Smooth muscle cell (in vitro differentiated cells): Measurements from ENCODE around the gene DROSHA. TPM values are rescaled to one million over a fixed set of nuclear protein-coding genes. Genes with fewer than 3 reads are reported as not detected.

Experiments used
- DNase-seq: peaks from one replicate; lab custom pipeline; 2025; ENCODE audit not compliant: unreplicated experiment; lab: John Stamatoyannopoulos, UW
- H2AFZ ChIP-seq: fragments of 200-600 bp; sonication (generic); 2 replicates; pipeline ENCODE4 v1.6.0; 2016; ENCODE audit warnings: antibody characterized with exemption, low read depth, mild to moderate bottlenecking
- H3F3A ChIP-seq: fragments of 200-600 bp; sonication (generic); 2 replicates; pipeline ENCODE4 v1.6.0; 2017; ENCODE audit warnings: antibody characterized with exemption, low read depth
- H3K27ac ChIP-seq: fragments of 200-600 bp; sonication (generic); 2 replicates; pipeline ENCODE4 v1.5.1; 2016; ENCODE audit warnings: low read depth, mild to moderate bottlenecking
- H3K27me3 ChIP-seq: fragments of 200-600 bp; sonication (generic); 2 replicates; pipeline ENCODE4 v1.6.1; 2016; ENCODE audit warnings: low read depth, mild to moderate bottlenecking
- H3K36me3 ChIP-seq: fragments of 200-600 bp; sonication (generic); 2 replicates; pipeline ENCODE4 v1.5.1; 2016; ENCODE audit warnings: low read depth
- H3K4me1 ChIP-seq: fragments of 200-600 bp; sonication (generic); 2 replicates; pipeline ENCODE4 v1.5.1; 2016; ENCODE audit warnings: low read depth
- H3K4me2 ChIP-seq: fragments of 200-600 bp; sonication (generic); 2 replicates; pipeline ENCODE4 v1.6.0; 2016; ENCODE audit warnings: mild to moderate bottlenecking
- H3K4me3 ChIP-seq: fragments of 200-600 bp; sonication (generic); 2 replicates; pipeline ENCODE4 v1.5.1; 2016; ENCODE audit warnings: mild to moderate bottlenecking
- H3K79me2 ChIP-seq: fragments of 200-600 bp; sonication (generic); 2 replicates; pipeline ENCODE4 v1.6.0; 2016; ENCODE audit warnings: low read depth, mild to moderate bottlenecking
- H3K9ac ChIP-seq: fragments of 200-600 bp; sonication (generic); 2 replicates; pipeline ENCODE4 v1.6.0; 2016; ENCODE audit warnings: low read depth
- H3K9me3 ChIP-seq: fragments of 200-600 bp; sonication (generic); replicated peaks from 2 replicates; pipeline ENCODE4 v1.5.1; 2016; ENCODE audit warnings: low read depth
- H4K20me1 ChIP-seq: fragments of 200-600 bp; sonication (generic); 2 replicates; pipeline ENCODE4 v1.6.0; 2016; ENCODE audit warnings: low read depth
- CTCF ChIP-seq: fragments of 200-600 bp; sonication (generic); IDR thresholded peaks from 2 replicates; pipeline ENCODE4 v1.5.1; 2017; ENCODE audit warnings: borderline replicate concordance, mild to moderate bottlenecking, antibody characterized with exemption; ENCODE audit not compliant: insufficient read depth, poor library complexity, severe bottlenecking
- WGBS: methylation state at CpG from one replicate; pipeline ENCODE4 v1.1.7; 2016; ENCODE audit warnings: low lambda C conversion rate; 5-methylcytosine and 5-hydroxymethylcytosine counted together
- polyA plus RNA-seq: library from polyadenylated mRNA; unstranded; fragments of >200 nt; fragmentation: Nextera tagmentation; extraction: Ambion mirVana; gene quantifications from 2 replicates; pipeline ENCODE4 v1.2.1, GENCODE V29; 2016
- total RNA-seq: library from RNA; depleted of rRNA; stranded (reverse); fragments of >200 nt; gene quantifications from 2 replicates; pipeline ENCODE4 v1.2.3, GENCODE V29; 2014

Gene DROSHA
- total and polyA plus RNA-seq, 2 experiments from 2014 or later: 35.3 to 50.5 TPM

GRCh38 chr5:31537851-31538250 is 6.0 kb upstream of the DROSHA start:
- no peak overlapping the region for H3K9ac ChIP-seq
- DNase-seq: no peak
- no peak overlapping the region for H3K4me3 ChIP-seq
- no peak overlapping the region for H3K27ac ChIP-seq
- H3K9me3 ChIP-seq: no peaks in the 10 kb centered on the region
- peaks cover 45% of the 10 kb centered on the region for H3K36me3 ChIP-seq
- H3K27me3 ChIP-seq: no peaks in the 10 kb centered on the region
- no peak overlapping the region for H3K4me2 ChIP-seq
- H4K20me1 ChIP-seq: peaks cover 11% of the 10 kb centered on the region
- H3F3A ChIP-seq: no peaks in the 10 kb centered on the region
- no peak for TF ChIP-seq CTCF
- no peak overlapping the region for H2AFZ ChIP-seq
- H3K79me2 ChIP-seq: peaks cover 17% of the 10 kb centered on the region
- WGBS: 86% methylated on average over 4 of the region's 4 CpGs
- peaks cover 8% of the 10 kb centered on the region for H3K4me1 ChIP-seq

DNA sequence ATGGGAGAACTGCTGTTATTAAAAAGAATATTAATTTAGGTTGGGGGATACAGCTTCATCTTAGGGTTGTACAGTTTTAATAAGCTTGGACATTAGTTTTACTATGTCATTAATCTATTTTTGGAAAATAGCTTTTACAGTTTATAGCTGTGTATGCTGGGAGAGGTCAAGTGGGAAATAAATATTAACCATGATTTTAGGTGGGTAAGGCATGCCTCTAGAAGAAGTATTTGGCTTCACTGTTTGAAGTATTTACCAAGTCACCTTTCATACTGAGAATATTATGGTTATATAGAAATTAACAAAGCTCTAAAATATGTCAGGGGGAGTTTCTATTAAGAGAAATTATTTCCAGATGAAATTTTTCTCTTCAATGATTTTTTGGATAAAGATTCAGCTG is 5.5 kb upstream of the DROSHA start:
- DNase-seq: no peak
- Histone ChIP-seq H3K27ac (no peak overlapping the region), H2AFZ (no peak overlapping the region), H3K27me3 (no peaks in the 10 kb centered on the region), H3K4me2 (no peak overlapping the region), H3K9me3 (no peaks in the 10 kb centered on the region), H3K9ac (no peak overlapping the region), H3K4me1 (peaks cover 8% of the 10 kb centered on the region), H3F3A (no peaks in the 10 kb centered on the region), H4K20me1 (peaks cover 11% of the 10 kb centered on the region), H3K4me3 (no peak overlapping the region), H3K36me3 (peaks cover 45% of the 10 kb centered on the region), H3K79me2 (peaks cover 21% of the 10 kb centered on the region)
- no peak for TF ChIP-seq CTCF

DNA sequence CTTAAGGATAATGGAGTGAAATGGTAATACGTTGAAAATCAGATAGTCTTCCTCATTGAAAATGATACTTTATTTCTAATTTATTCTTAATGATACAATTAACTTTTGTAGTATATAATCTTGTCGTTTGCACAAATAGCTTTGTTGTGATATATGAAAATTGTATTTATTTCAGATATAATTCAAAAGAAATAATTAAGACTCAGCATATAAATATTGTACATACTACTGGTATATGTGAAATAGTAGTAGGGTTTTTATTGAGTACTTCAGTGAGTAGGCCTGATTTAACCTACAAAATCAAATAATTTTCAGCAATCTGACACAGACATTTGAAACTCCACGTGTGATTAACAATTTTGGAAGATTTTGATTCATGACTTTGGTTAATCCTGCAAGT is 5.0 kb upstream of the DROSHA start:
- peaks cover 44% of the 10 kb centered on the region for H3K36me3 ChIP-seq
- no peak overlapping the region for H3K4me2 ChIP-seq
- no peaks in the 10 kb centered on the region for H3K9me3 ChIP-seq
- H3K9ac ChIP-seq: no peak overlapping the region
- H3K27ac ChIP-seq: no peak overlapping the region
- H2AFZ ChIP-seq: no peak overlapping the region
- 93% methylated on average over 3 of the region's 3 CpGs for WGBS
- TF ChIP-seq CTCF: no peak
- H3F3A ChIP-seq: no peaks in the 10 kb centered on the region
- no peaks in the 10 kb centered on the region for H3K27me3 ChIP-seq
- peaks cover 21% of the 10 kb centered on the region for H3K79me2 ChIP-seq
- peaks cover 8% of the 10 kb centered on the region for H3K4me1 ChIP-seq
- DNase-seq: no peak
- no peak overlapping the region for H3K4me3 ChIP-seq
- peaks cover 11% of the 10 kb centered on the region for H4K20me1 ChIP-seq

DNA sequence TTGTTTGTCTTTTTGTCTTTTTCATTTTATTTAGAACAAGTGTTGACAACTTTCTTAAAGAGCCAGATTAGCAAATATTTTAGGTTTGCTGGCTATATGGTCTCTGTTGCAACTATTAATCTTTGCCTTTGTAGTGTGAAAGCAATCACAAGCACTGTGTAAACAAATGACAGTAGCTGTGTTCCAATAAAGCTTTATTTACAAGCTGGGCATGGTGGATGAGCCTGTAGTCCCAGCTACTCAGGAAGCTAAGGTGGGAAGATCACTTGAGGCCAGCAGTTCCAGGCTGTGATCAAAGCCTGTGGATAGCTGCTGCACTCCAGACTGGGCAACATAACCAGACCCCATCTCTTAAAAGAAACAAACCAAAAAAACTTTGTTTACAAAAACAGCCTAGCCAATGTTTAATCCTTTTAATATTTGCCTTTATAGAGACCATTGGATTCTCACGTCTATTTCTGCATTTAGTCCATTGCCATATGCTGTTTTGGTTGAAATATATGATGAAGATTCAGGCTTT is 2.7 kb upstream of the DROSHA start:
- no peak for TF ChIP-seq CTCF
- H3K9ac ChIP-seq: no peak overlapping the region
- peaks cover 16% of the 10 kb centered on the region for H3K4me1 ChIP-seq
- H3F3A ChIP-seq: no peaks in the 10 kb centered on the region
- H3K27ac ChIP-seq: no peak overlapping the region
- peaks cover 11% of the 10 kb centered on the region for H4K20me1 ChIP-seq
- no peak overlapping the region for H3K4me3 ChIP-seq
- H3K4me2 ChIP-seq: no peak overlapping the region
- H3K27me3 ChIP-seq: no peaks in the 10 kb centered on the region
- peaks cover 41% of the 10 kb centered on the region for H3K79me2 ChIP-seq
- H3K9me3 ChIP-seq: no peaks in the 10 kb centered on the region
- peaks cover 24% of the 10 kb centered on the region for H3K36me3 ChIP-seq
- no peak for DNase-seq
- 97% methylated on average over 1 of the region's 1 CpG for WGBS
- H2AFZ ChIP-seq: no peak overlapping the region
